Stomach (tissue), 9 donors: ENCODE data around the gene FRG2C. TPM values are rescaled to one million over a fixed set of nuclear protein-coding genes. Genes with fewer than 3 reads are reported as not detected.
A peak's percentile ranks its signal among the peaks of the same experiment; 100 is the strongest.
"Not testable (repeated sequence)": the region's sequence is repeated elsewhere in the genome, so short reads cannot be mapped to it uniquely, and the experiment has no call there.

Source experiments
- DNase-seq, 2 donors: peaks; one replicate each; pipeline versions ENCODE4 v3.0.0 to v3.0.0-alpha.2; 2013 to 2019
- H3K27ac ChIP-seq, 5 donors: fragments of 200-600 bp in 4 of 5; sonication (generic) in 4 of 5; one replicate each; pipeline ENCODE4 v1.5.1; 2013 to 2019; ENCODE audit warnings: mild to moderate bottlenecking in 1 of 5, moderate library complexity in 1 of 5
- H3K27me3 ChIP-seq, 3 donors: fragments of 200-600 bp; sonication (generic); one replicate each; pipeline ENCODE4 v1.5.1; 2017 to 2019; ENCODE audit warnings: mixed run types in 1 of 3
- H3K36me3 ChIP-seq, 4 donors: fragments of 200-600 bp; sonication (generic); 1 replicate in 3 of 4; 2 replicates in 1 of 4; pipeline ENCODE4 v1.5.1; 2016 to 2019
- H3K4me1 ChIP-seq, 4 donors: fragments of 200-600 bp; sonication (generic); one replicate each; pipeline ENCODE4 v1.5.1; 2016 to 2019
- H3K4me3 ChIP-seq, 4 donors: fragments of 200-600 bp; sonication (generic) in 3 of 4; one replicate each; pipeline ENCODE4 v1.5.1; 2016 to 2019; ENCODE audit warnings: mild to moderate bottlenecking in 1 of 4
- H3K9me3 ChIP-seq, 4 donors: fragments of 200-600 bp; sonication (generic); one replicate each; pipeline ENCODE4 v1.5.1; 2016 to 2019
- WGBS, 5 donors: extraction: QIAGEN DNeasy Blood & Tissue Kit in 3 of 5; methylation state at CpG; one replicate each; pipeline versions ENCODE4 v1.1.5 to v1.1.7; 2013 to 2018; 5-methylcytosine and 5-hydroxymethylcytosine counted together
- intact Hi-C: fragments of 100-400 bp; cut with DNase I; formaldehyde crosslinking; loops from one replicate; pipeline ENCODE4 v1.15.1; 2023; ENCODE audit warnings: low total_unique reads
- polyA plus RNA-seq, 3 donors: library from polyadenylated mRNA; stranded (reverse); fragments of 200-250 nt; gene quantifications; one replicate each; pipeline ENCODE4 v1.2.3, GENCODE V29; 2013
- total RNA-seq, 5 donors: library from RNA; depleted of rRNA; stranded (reverse); fragments of >200 nt; gene quantifications; one replicate each; pipeline versions ENCODE4 v1.1.0 to v1.2.3, GENCODE V29; 2014 to 2016
- donor health status: healthy with polysubstance abuse.
- donor health status: Bipolar disorder and iron deficiency.
- donor health status: healthy.

Gene FRG2C
- total and polyA plus RNA-seq, 8 donors: not detected

DNA sequence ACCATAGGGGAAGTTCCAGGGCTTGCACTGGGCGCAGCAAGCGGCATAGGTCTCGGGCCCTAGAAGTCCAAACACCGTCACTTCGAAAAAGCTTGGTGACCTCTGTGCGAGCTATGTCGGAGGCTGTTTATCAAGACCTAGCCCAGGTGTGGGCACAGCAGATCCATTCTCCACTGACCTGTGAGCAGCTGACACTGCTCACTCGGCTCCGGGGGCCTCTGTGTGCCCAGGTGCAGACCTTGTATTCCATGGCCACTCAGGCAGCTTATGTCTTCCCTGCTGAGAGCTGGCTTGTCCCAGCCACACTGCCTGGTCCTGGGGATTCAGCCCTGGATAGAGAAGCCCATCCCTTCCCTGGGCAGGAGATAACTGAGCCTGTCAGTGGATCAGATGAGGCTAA lies 1.5 kb downstream of the FRG2C start:
- DNase-seq, H3K4me3 ChIP-seq, H3K27ac ChIP-seq, H3K36me3 ChIP-seq, intact Hi-C loops: not testable (repeated sequence)
- H3K9me3 ChIP-seq: peaks cover 3 to 55% (median 29%) of the 10 kb centered on the region in 4 donors
- WGBS, 5 donors: 69 to 72% (median 70%) methylated on average over 9 of the region's 9 CpGs
- peaks cover 8 to 31% (median 22%) of the 10 kb centered on the region in 4 donors for H3K4me1 ChIP-seq
- peaks cover 13 to 90% (median 41%) of the 10 kb centered on the region in 3 donors for H3K27me3 ChIP-seq

DNA sequence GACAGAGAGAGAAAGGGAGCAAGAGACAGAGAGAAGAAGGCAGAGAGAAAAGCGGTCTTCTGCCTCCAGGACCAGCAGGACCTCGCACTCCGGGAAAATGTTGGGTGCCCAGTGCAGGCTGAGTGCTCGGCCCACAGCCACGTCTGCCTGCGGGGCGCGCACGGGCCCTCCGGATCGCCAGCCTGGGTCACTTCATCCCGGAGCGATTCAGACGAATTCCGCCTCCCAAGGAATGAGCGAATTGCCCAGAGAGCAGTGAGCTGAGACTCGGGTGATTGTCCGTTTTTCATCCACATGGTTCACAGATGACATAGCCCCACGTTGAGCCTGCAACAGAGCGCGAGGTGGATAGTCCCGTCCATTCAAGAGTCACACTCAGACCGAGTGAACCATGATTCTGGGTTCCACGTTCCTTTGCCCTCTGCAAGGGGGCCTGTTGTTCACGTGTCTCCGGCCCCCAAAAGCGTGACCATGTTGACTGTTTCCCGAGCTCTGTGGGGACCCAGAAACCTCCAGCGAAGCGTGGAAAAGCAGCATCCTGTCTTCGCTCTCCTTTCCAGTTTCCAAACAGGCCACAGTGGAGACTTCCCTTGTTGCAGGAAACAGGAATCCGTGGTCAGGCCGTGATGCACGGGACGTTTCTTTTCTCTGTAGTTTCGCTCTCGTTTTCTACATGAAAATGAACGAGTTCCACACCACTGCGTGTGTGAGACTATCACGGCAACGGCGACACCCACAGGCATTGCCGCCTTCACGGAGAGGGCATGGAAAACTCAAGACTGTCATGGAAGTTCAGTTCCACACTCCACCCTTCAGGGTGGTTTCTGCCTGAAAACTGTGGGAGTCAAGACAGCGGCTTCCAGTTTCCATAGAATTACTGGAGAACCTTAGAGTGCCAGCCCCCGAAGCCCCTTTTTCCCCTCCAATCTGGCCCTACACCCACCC lies 3.9 kb downstream of the FRG2C start:
- H3K27me3 ChIP-seq: peaks cover 17 to 100% (median 62%) of the 10 kb centered on the region in 3 donors
- whole genome bisulfite sequencing, 5 donors: 27 to 38% (median 29%) methylated on average over 40 to 46 of the region's 46 CpGs
- H3K27ac ChIP-seq, intact Hi-C loops, H3K36me3 ChIP-seq: not testable (repeated sequence)
- H3K4me1 ChIP-seq: peaks cover 8 to 47% (median 26%) of the 10 kb centered on the region in 4 donors
- H3K4me3 ChIP-seq: peak overlapping the region; percentile 12 to 45 (median 37)
- peaks cover 3 to 73% (median 52%) of the 10 kb centered on the region in 4 donors for H3K9me3 ChIP-seq
- DNase-seq: peak in 1 of 2 donors; percentile 25

DNA sequence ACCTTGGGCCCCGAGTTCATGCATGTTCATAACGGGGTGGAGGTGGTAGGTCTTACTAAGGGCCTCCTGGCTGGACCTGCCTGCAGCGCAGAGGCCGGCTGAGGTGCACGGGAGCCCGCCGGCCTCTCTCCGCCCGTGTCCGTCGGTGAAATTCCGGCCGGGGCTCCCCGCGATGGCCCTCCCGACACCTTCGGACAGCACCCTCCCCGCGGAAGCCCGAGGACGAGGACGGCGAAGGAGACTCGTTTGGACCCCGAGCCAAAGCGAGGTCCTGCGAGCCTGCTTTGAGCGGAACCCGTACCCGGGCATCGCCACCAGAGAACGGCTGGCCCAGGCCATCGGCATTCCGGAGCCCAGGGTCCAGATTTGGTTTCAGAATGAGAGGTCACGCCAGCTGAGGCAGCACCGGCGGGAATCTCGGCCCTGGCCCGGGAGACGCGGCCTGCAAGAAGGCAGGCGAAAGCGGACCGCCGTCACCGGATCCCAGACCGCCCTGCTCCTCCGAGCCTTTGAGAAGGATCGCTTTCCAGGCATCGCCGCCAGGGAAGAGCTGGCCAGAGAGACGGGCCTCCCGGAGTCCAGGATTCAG lies 4.7 kb downstream of the FRG2C start:
- Histone ChIP-seq H3K27me3 (peaks cover 17 to 100% (median 62%) of the 10 kb centered on the region in 3 donors), H3K4me3 (peak overlapping the region; percentile 12 to 45 (median 37)), H3K9me3 (peaks cover 3 to 75% (median 60%) of the 10 kb centered on the region in 4 donors), H3K4me1 (peaks cover 8 to 47% (median 26%) of the 10 kb centered on the region in 4 donors)
- WGBS, 5 donors: 52 to 56% (median 54%) methylated on average over 52 to 53 of the region's 53 CpGs
- H3K27ac ChIP-seq, H3K36me3 ChIP-seq, intact Hi-C loops: not testable (repeated sequence)
- DNase-seq: peak; percentile 20 to 81

DNA sequence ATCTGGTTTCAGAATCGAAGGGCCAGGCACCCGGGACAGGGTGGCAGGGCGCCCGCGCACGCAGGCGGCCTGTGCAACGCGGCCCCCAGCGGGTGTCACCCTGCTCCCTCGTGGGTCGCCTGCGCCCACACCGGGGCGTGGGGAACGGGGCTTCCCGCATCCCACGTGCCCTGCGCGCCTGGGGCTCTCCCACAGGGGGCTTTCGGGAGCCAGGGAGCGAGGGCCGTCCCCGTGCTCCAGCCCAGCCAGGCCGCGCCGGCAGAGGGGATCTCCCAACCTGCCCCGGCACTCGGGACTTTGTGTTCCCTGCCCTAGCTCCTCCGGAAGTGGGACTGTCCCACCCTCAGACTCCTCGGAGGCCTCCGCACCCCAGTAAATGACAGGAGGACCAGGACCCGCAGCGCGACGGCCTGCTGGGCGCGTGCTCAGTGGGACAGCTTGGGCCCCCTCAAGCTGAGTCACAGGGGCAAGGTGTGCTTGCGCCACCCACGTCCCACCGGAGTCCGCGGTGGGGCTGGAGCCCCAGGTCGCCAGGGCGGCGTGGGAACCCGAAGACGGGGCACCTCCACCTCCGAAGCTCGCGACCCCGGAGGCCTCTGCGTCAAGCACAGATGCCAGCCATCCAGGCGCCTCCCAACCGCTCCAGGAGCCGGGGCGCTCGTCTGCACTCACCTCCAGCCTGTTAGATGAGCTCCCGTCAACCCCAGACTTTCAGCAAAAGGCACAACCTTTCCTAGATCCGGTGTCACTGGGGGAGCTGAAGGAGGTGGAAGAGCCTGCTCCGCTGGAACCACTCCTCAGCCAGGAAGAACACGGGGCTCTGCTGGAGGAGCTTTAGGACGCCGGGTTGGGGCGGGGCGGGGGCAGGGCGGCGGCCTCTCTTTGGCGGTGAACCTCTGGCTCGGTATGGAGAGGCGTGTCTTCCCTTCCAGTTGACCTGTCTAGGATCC lies 5.5 kb downstream of the FRG2C start:
- H3K36me3 ChIP-seq, intact Hi-C loops, H3K27ac ChIP-seq: not testable (repeated sequence)
- Histone ChIP-seq H3K27me3 (peaks cover 17 to 98% (median 62%) of the 10 kb centered on the region in 3 donors), H3K9me3 (peaks cover 3 to 83% (median 68%) of the 10 kb centered on the region in 4 donors), H3K4me3 (peak overlapping the region; percentile 12 to 45 (median 37)), H3K4me1 (peaks cover 8 to 47% (median 26%) of the 10 kb centered on the region in 4 donors)
- peak; percentile 60 to 63 for DNase-seq
- WGBS, 5 donors: 34 to 45% (median 37%) methylated on average over 58 to 71 of the region's 71 CpGs

DNA sequence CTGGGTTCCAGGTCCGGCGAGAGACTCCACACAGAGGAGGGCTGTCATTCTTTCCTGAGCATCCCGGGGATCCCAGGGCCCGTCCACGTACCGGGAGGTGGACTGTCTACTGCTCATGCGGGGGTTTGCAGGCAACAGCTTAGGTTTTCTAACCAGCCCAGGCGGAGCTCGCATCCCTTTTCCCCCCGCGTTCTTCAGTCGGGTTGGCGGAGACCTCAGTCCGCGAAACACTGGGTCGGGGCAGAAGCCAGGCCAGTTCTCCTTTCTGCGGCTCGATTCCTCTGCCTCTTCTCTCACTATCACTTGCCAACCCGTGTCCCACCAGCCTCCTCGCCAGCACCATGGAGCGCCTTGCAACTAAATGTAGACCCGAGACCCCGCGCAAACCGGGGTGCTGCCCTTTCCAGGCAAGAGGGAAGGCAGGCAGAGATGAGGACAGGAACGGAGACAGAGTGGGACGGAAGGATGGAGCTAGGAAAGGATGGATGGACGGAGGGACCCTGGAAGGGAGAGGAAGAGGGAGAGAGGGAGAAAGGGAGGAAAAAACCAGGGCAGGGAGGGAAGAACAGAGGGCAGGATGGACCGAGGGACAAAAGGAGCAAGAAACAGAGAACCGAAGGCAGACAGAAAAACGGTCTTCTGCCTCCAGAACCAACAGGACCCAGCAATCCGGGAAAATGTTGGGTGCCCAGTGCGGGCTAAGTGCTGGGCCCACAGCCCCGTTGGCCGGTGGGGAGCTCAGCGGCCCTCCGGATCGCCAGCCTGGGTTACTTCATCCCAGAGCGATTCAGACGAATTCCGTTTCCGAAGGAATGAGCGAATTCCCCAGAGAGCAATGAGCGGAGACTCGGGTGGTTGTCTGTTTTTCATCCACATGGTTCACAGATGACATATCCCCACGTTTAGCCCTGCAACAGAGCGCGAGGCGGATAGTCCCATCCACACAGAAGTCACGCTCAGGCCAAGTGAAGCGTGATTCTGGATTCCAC lies 6.5 kb downstream of the FRG2C start:
- H3K9me3 ChIP-seq: peaks cover 3 to 92% (median 75%) of the 10 kb centered on the region in 4 donors
- peaks cover 17 to 97% (median 60%) of the 10 kb centered on the region in 3 donors for H3K27me3 ChIP-seq
- H3K27ac ChIP-seq, H3K36me3 ChIP-seq, intact Hi-C loops: not testable (repeated sequence)
- DNase-seq: peak in 1 of 2 donors; percentile 63
- peak overlapping the region in 2 of 4 donors; percentile 34 to 45 for H3K4me3 ChIP-seq
- 16 to 19% (median 18%) methylated on average over 48 to 51 of the region's 51 CpGs for WGBS, 5 donors
- peaks cover 8 to 47% (median 26%) of the 10 kb centered on the region in 4 donors for H3K4me1 ChIP-seq

DNA sequence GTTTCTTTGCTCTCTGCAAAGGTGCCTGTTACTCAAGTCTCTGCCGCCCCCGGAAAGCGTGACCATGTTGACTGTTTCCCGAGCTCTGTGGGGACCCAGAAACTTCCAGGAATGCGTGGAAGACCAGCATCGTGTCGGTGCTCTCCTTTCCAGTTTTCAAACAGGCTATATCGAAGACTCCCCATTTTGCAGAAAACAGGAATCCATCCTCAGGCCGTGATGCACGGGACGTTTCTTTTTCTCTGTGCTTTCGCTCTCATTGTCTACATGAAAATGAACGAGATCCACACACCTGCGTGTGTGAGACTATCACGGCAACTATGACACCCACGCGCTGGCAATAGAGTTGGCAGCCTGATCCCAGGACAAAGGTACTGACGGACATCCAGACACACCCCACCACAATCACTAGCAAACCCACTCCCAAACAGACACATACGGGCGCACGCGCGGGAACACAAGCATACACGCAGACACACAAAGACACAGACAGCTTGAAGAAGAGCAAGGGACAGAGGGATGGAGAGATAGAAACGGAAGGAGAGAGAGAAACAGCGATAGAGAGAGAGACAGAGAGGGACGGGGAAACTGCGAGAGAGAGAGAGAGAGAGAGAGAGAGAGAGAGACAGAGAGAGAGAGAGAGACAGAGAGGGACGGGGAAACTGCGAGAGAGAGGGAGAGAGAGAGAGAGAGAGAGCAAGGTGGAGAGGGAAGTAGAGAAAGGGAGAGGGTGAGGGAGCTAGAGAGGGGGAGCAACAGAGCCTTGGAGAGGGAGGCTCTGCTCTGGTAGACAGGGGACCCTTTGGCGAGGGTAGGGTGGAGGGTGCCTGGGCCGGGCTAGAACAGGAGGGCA lies 7.4 kb downstream of the FRG2C start:
- 13 to 25% (median 19%) methylated on average over 32 of the region's 32 CpGs for WGBS, 5 donors

GRCh38 chr3:75672140-75672775 lies 8.1 kb downstream of the FRG2C start:
- intact Hi-C loops, H3K36me3 ChIP-seq: not testable (repeated sequence)
- Histone ChIP-seq H3K27me3 (peaks cover 17 to 80% (median 52%) of the 10 kb centered on the region in 3 donors), H3K27ac (peak overlapping the region in 2 of 5 donors; percentile 42 to 43), H3K4me1 (peaks cover 8 to 47% (median 26%) of the 10 kb centered on the region in 4 donors), H3K4me3 (peak overlapping the region in 3 of 4 donors; percentile 4 to 17 (median 13)), H3K9me3 (peaks cover 3 to 100% (median 86%) of the 10 kb centered on the region in 4 donors)
- DNase-seq: peak in 1 of 2 donors; percentile 75
- 12 to 39% (median 23%) methylated on average over 43 to 59 of the region's 59 CpGs for WGBS, 5 donors

More for the DNA sequence above, 7.4 kb downstream of the FRG2C start:
- DNase-seq, intact Hi-C loops, H3K36me3 ChIP-seq, H3K27ac ChIP-seq: not testable (repeated sequence)
- peaks cover 17 to 88% (median 53%) of the 10 kb centered on the region in 3 donors for H3K27me3 ChIP-seq
- peaks cover 3 to 97% (median 80%) of the 10 kb centered on the region in 4 donors for H3K9me3 ChIP-seq
- H3K4me1 ChIP-seq: peaks cover 8 to 47% (median 26%) of the 10 kb centered on the region in 4 donors
- peak overlapping the region in 2 of 4 donors; percentile 4 to 22 for H3K4me3 ChIP-seq

DNA sequence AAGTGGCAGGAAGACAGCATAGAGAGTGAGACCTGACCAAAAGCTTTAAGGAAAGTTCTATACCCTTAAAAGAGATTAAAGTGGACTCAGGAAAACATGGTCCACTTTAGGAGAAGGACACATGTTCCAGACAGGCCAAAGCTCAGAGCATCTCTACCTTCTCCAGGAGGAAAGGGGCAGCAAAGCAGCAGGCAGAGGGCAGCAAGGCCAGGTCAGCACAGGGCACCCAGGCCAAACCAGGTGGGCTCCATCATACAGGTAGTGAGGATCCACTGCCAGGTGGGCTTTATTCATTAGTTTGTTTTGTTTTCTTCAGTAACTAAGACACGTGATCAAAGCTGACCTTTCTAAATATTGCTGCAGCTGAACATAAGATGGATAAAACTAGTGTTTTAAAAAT lies 19.8 kb downstream of the FRG2C start:
- not testable (repeated sequence) for H3K4me1 ChIP-seq

More for the DNA sequence above, 19.8 kb downstream of the FRG2C start:
- H3K4me3 ChIP-seq, H3K27ac ChIP-seq, H3K36me3 ChIP-seq, DNase-seq, H3K27me3 ChIP-seq, intact Hi-C loops: not testable (repeated sequence)
- 8 to 44% (median 29%) methylated on average over 1 of the region's 1 CpG for WGBS, 5 donors
- peaks cover 0 to 79% (median 50%) of the 10 kb centered on the region in 4 donors for H3K9me3 ChIP-seq
